Prostate gland (tissue), 2 donors: Measurements from ENCODE around the gene SMPX. TPM values are rescaled to one million over a fixed set of nuclear protein-coding genes. Genes with fewer than 3 reads are reported as not detected.

ENCODE experiments used
- DNase-seq: peaks from one replicate; pipeline ENCODE4 v3.0.0-alpha.2; 2019; ENCODE audit warnings: low spot score
- H3K27ac ChIP-seq, 2 donors: fragments of 200-600 bp; sonication (generic); 2 replicates each; pipeline ENCODE4 v1.5.1; 2017 to 2019
- H3K27me3 ChIP-seq: fragments of 200-600 bp; sonication (generic); replicated peaks from 2 replicates; pipeline ENCODE4 v1.5.1; 2019; ENCODE audit not compliant: insufficient read depth
- H3K36me3 ChIP-seq, 2 donors: fragments of 200-600 bp; sonication (generic); 1 replicate in 1 of 2; 2 replicates in 1 of 2; pipeline versions ENCODE4 v1.5.1 to v1.8.1; 2017 to 2019
- H3K4me1 ChIP-seq: fragments of 200-600 bp; sonication (generic); replicated peaks from 2 replicates; pipeline ENCODE4 v1.5.1; 2019
- H3K4me3 ChIP-seq, 2 donors: fragments of 200-600 bp; sonication (generic); 2 replicates each; pipeline ENCODE4 v1.5.1; 2017 to 2019
- H3K9me3 ChIP-seq: fragments of 200-600 bp; sonication (generic); 2 replicates; pipeline ENCODE4 v1.5.1; 2017
- POLR2A ChIP-seq: fragments of 450-650 bp; IDR thresholded peaks from one replicate; pipeline ENCODE4 v1.6.1; 2016; ENCODE audit warnings: antibody characterized with exemption, mild to moderate bottlenecking
- POLR2AphosphoS5 ChIP-seq: sonication (generic); formaldehyde crosslinking; IDR thresholded peaks from one replicate; pipeline ENCODE4 v1.6.1; 2017; ENCODE audit warnings: antibody characterized with exemption
- WGBS: methylation state at CpG from one replicate; pipeline ENCODE4 v1.1.5; 2018; 5-methylcytosine and 5-hydroxymethylcytosine counted together
- intact Hi-C: fragments of 100-400 bp; cut with DNase I; formaldehyde crosslinking; loops from one replicate; pipeline ENCODE4 v1.14.2; 2022
- total RNA-seq, 2 donors: library from RNA; depleted of rRNA; stranded (reverse); fragments of >200 nt; gene quantifications; one replicate each; pipeline ENCODE4 v1.1.0, GENCODE V29; 2016
- TF ChIP-seq, protein P1 (sequence below), 4 experiments: fragments of 200-600 bp in 2 of 4; fragments of 450-650 bp in 2 of 4; sonication (generic) in 2 of 4; IDR thresholded peaks; 1 replicate in 3 of 4; 2 replicates in 1 of 4; pipeline ENCODE4 v1.5.1; 2016 to 2019; ENCODE audit warnings: antibody characterized with exemption in 4 of 4, mild to moderate bottlenecking in 2 of 4, moderate library complexity in 2 of 4

SMPX gene
- total RNA-seq, 2 donors from 2014 or later, result 4.2 TPM; not detected in 1

GRCh38 chrX:21725916-21726315 is 32.0 kb downstream of the SMPX start:
- intact Hi-C loops, result no loop called here
- Histone ChIP-seq H3K27ac (no peak overlapping the region), H3K4me1 (no peaks in the 10 kb centered on the region), H3K36me3 (no peaks in the 10 kb centered on the region), H3K27me3 (no peaks in the 10 kb centered on the region), H3K4me3 (no peak overlapping the region), H3K9me3 (no peaks in the 10 kb centered on the region)
- TF ChIP-seq POLR2AphosphoS5, result no peak
- no peak for TF ChIP-seq POLR2A
- TF ChIP-seq, protein P1, sequence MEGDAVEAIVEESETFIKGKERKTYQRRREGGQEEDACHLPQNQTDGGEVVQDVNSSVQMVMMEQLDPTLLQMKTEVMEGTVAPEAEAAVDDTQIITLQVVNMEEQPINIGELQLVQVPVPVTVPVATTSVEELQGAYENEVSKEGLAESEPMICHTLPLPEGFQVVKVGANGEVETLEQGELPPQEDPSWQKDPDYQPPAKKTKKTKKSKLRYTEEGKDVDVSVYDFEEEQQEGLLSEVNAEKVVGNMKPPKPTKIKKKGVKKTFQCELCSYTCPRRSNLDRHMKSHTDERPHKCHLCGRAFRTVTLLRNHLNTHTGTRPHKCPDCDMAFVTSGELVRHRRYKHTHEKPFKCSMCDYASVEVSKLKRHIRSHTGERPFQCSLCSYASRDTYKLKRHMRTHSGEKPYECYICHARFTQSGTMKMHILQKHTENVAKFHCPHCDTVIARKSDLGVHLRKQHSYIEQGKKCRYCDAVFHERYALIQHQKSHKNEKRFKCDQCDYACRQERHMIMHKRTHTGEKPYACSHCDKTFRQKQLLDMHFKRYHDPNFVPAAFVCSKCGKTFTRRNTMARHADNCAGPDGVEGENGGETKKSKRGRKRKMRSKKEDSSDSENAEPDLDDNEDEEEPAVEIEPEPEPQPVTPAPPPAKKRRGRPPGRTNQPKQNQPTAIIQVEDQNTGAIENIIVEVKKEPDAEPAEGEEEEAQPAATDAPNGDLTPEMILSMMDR (IDR thresholded peaks at IDR 0.05), result no peak
- no peak for DNase-seq
- WGBS, result 80% methylated on average over 6 of the region's 6 CpGs

DNA sequence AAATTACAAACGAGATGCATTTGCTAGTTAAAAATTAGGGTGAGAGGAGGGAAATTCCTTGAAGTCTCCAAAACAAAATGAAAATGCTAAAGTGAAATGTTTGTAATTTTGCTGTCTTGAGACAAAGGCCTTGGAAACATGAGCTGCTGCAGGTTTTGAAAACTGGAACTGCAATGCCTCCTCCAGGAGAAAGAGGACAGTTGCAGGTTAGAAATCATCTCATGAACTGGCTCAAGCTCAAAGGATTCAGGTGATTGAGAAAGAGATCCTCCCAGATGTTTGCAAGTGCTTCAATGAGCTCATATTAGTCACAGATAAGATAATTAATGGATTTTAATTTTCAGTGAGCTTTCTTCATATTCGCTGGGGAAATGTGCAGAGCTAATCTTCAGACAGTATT is 32.4 kb downstream of the SMPX start:
- Histone ChIP-seq H3K4me3 (no peak overlapping the region), H3K36me3 (no peaks in the 10 kb centered on the region), H3K27me3 (no peaks in the 10 kb centered on the region), H3K9me3 (no peaks in the 10 kb centered on the region), H3K4me1 (no peaks in the 10 kb centered on the region), H3K27ac (no peak overlapping the region)
- intact Hi-C loops, result no loop called here
- TF ChIP-seq POLR2AphosphoS5 (no peak), POLR2A (no peak)
- TF ChIP-seq, protein P1 (IDR thresholded peaks at IDR 0.05), result peak in 1 of 4 experiments; percentile 39
- DNase-seq, result no peak
- WGBS, result 31% methylated on average over 2 of the region's 2 CpGs

GRCh38 chrX:21723814-21724213 is 34.1 kb downstream of the SMPX start:
- Histone ChIP-seq H3K27me3 (no peaks in the 10 kb centered on the region), H3K4me1 (no peaks in the 10 kb centered on the region), H3K36me3 (no peaks in the 10 kb centered on the region), H3K4me3 (no peak overlapping the region), H3K27ac (no peak overlapping the region), H3K9me3 (no peaks in the 10 kb centered on the region)
- no peak for DNase-seq
- WGBS, result 86% methylated on average over 4 of the region's 4 CpGs
- TF ChIP-seq POLR2AphosphoS5, result no peak
- no peak for TF ChIP-seq POLR2A
- TF ChIP-seq, protein P1 (IDR thresholded peaks at IDR 0.05), result no peak
- intact Hi-C loops, result no loop called here

DNA sequence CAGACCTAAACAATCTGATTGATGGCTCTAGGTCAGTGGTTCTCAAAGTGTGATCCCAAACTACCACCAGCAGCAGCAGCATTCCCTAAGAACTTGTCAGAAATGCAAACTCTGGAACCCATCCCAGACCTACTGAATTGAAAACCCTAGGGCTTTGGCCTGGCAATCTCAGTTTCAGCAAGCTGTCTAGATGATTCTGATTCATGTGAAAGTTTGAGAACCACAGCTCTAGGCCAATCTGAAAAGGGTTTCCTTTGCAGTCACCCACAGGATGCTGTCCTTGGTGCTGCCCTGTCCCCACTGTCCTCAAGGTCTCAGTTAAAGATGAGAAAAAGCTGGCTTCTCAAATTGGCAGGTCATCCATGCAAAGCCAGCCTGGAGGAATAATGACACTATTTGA is 34.8 kb downstream of the SMPX start:
- Histone ChIP-seq H3K4me1 (no peaks in the 10 kb centered on the region), H3K36me3 (no peaks in the 10 kb centered on the region), H3K27me3 (no peaks in the 10 kb centered on the region), H3K9me3 (no peaks in the 10 kb centered on the region), H3K4me3 (no peak overlapping the region), H3K27ac (no peak overlapping the region)
- TF ChIP-seq, protein P1 (IDR thresholded peaks at IDR 0.05), result no peak
- no peak for TF ChIP-seq POLR2A
- no peak for TF ChIP-seq POLR2AphosphoS5
- no peak for DNase-seq
- intact Hi-C loops, result no loop called here

GRCh38 chrX:21721195-21721594 is 36.7 kb downstream of the SMPX start:
- WGBS, result 91% methylated on average over 3 of the region's 3 CpGs

More at GRCh38 chrX:21721195-21721594, 36.7 kb downstream of the SMPX start:
- TF ChIP-seq POLR2A (no peak), POLR2AphosphoS5 (no peak)
- TF ChIP-seq, protein P1 (IDR thresholded peaks at IDR 0.05), result no peak
- intact Hi-C loops, result no loop called here
- Histone ChIP-seq H3K9me3 (no peaks in the 10 kb centered on the region), H3K36me3 (no peaks in the 10 kb centered on the region), H3K4me3 (no peak overlapping the region), H3K4me1 (no peaks in the 10 kb centered on the region), H3K27ac (no peak overlapping the region), H3K27me3 (no peaks in the 10 kb centered on the region)
- no peak for DNase-seq
